K562 (cell line): ENCODE measurements around the gene LPXN. TPM values are rescaled to one million over a fixed set of nuclear protein-coding genes. Genes with fewer than 3 reads are reported as not detected.

Experiments
- CBX3 ChIP-seq, 2 experiments: IDR thresholded peaks; 1 replicate in 1 of 2; 2 replicates in 1 of 2; pipeline ENCODE4 v1.6.1; 2012; ENCODE audit warnings: inconsistent platforms in 2 of 2, low read length in 2 of 2, borderline replicate concordance in 1 of 2, control low read depth in 1 of 2
- KHSRP ChIP-seq: fragments of 450-650 bp; IDR thresholded peaks from 2 replicates; pipeline ENCODE4 v1.6.1; 2017
- KLF16 ChIP-seq: IDR thresholded peaks from 2 replicates; pipeline ENCODE4 v1.6.1; 2016; ENCODE audit warnings: antibody characterized with exemption
- NCOA2 ChIP-seq, 2 experiments: fragments of 450-650 bp; IDR thresholded peaks; 2 replicates each; pipeline ENCODE4 v1.6.1; 2018; ENCODE audit warnings: mild to moderate bottlenecking in 2 of 2, moderate library complexity in 1 of 2; ENCODE audit not compliant: partially characterized antibody in 2 of 2
- NEUROD1 ChIP-seq: fragments of 150-350 bp; IDR thresholded peaks from 2 replicates; pipeline ENCODE4 v1.6.1; 2014; ENCODE audit warnings: borderline replicate concordance, low read length, low read depth; ENCODE audit not compliant: partially characterized antibody
- PPARD ChIP-seq: fragments of 250-450 bp; sonication (Bioruptor Pico); IDR thresholded peaks from 2 replicates; pipeline ENCODE4 v1.8.0; 2022; ENCODE audit warnings: inconsistent platforms, mild to moderate bottlenecking, moderate library complexity
- RBM34 ChIP-seq: fragments of 200-400 bp; formaldehyde crosslinking; IDR thresholded peaks from 2 replicates; pipeline ENCODE4 v1.6.1; 2018; ENCODE audit warnings: low read length, borderline replicate concordance; ENCODE audit not compliant: insufficient read depth
- RBM39 ChIP-seq: fragments of 200-400 bp; formaldehyde crosslinking; optimal IDR thresholded peaks from 2 replicates; pipeline ENCODE3; 2018; ENCODE audit warnings: low read depth, low read length
- TAF9B ChIP-seq: fragments of 450-650 bp; IDR thresholded peaks from 2 replicates; pipeline ENCODE4 v1.6.1; 2018; ENCODE audit warnings: mild to moderate bottlenecking; ENCODE audit not compliant: partially characterized antibody
- TARDBP ChIP-seq: fragments of 450-650 bp; IDR thresholded peaks from 2 replicates; pipeline ENCODE4 v1.6.1; 2016
- ZNF274 ChIP-seq: IDR thresholded peaks from 2 replicates; pipeline ENCODE4 v1.6.1; 2011; ENCODE audit warnings: low read depth, mild to moderate bottlenecking, low read length, moderate library complexity, borderline replicate concordance
- polyA plus RNA-seq, 8 experiments: library from polyadenylated mRNA; depleted of rRNA in 4 of 8; stranded (reverse) in 5 of 8; unstranded in 3 of 8; fragments of >200 nt; fragmentation: Nextera tagmentation in 2 of 8; fragmentation: Illumina TruSeq in 1 of 8; extraction: Ambion mirVana in 2 of 8; extraction: Trizol in 1 of 8; gene quantifications; 2 replicates each; pipeline versions ENCODE4 v1.2.1 to v1.2.3, GENCODE V29; 2011 to 2014; ENCODE audit warnings: inconsistent platforms in 1 of 8, missing spikeins in 1 of 8
- total RNA-seq, 7 experiments: library from RNA; depleted of rRNA in 6 of 7; stranded (reverse); fragments of >200 nt in 6 of 7; fragmentation: Illumina TruSeq in 2 of 7; extraction: Trizol in 2 of 7; gene quantifications; 2 replicates each; pipeline versions ENCODE4 v1.2.1 to v1.2.3, GENCODE V29; 2011 to 2021; ENCODE audit warnings: low replicate concordance in 1 of 7
- TF ChIP-seq, protein P1 (sequence below): fragments of 450-650 bp; IDR thresholded peaks from 2 replicates; pipeline ENCODE4 v1.7.0; 2016; ENCODE audit warnings: borderline replicate concordance
- TF ChIP-seq, protein P2 (sequence below): conservative IDR thresholded peaks from 2 replicates; pipeline ENCODE4 v1.6.1; 2011; ENCODE audit warnings: low read depth, mild to moderate bottlenecking, low read length; ENCODE audit not compliant: control insufficient read depth
- TF ChIP-seq, protein P3 (sequence below): fragments of 450-650 bp; IDR thresholded peaks from 2 replicates; pipeline ENCODE4 v1.7.1; 2018; ENCODE audit warnings: mild to moderate bottlenecking, low read depth; ENCODE audit not compliant: partially characterized antibody
- TF ChIP-seq, protein P4 (sequence below): fragments of 150-350 bp; conservative IDR thresholded peaks from 2 replicates; pipeline ENCODE4 v1.6.1; 2014; ENCODE audit warnings: low read length
- TF ChIP-seq, protein P5 (sequence below), 2 experiments: fragments of 450-650 bp in 1 of 2; sonication (generic) in 1 of 2; formaldehyde crosslinking; conservative IDR thresholded peaks; 2 replicates each; pipeline versions ENCODE4 v1.4.0 to v1.8.1; 2020 to 2022; ENCODE audit warnings: mild to moderate bottlenecking in 1 of 2, missing genetic modification reagents in 1 of 2

LPXN gene
- total and polyA plus RNA-seq, 9 of the 15 experiments (the other 6 are each of a cell fraction or from before 2014, with no cell fraction given), result 0.73 to 3.1 (median 2.0) TPM

DNA sequence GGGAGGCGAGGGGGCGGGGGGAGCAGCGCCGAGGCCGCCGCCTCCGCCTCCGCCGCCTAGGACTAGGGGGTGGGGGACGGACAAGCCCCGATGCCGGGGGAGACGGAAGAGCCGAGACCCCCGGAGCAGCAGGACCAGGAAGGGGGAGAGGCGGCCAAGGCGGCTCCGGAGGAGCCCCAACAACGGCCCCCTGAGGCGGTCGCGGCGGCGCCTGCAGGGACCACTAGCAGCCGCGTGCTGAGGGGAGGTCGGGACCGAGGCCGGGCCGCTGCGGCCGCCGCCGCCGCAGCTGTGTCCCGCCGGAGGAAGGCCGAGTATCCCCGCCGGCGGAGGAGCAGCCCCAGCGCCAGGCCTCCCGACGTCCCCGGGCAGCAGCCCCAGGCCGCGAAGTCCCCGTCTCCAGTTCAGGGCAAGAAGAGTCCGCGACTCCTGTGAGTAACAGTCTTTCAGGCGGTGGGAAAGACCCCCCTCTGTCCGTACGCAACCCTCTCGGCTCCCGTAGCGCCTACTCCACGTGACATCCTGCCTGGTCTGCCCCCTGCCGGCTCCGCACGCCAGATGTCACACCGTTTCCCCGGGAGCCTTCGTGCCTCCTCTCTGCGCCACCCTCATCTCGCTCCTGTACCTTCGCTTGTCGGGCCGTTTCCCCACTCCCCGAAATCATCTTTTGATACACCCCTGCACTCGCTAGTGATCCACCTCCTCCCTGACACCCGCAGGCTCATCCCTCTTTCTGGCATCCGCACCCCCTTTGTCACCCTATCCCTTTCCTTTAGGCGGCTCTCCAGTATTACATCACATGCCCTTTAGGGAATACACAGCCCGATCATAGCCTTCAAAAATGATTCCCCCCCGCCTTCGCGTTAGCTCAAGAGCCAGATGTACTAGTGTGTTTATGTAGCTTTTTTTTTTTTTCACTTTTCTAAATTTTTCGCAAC, 3.8 kb upstream of the LPXN start (continued):
- TF ChIP-seq, protein P1, sequence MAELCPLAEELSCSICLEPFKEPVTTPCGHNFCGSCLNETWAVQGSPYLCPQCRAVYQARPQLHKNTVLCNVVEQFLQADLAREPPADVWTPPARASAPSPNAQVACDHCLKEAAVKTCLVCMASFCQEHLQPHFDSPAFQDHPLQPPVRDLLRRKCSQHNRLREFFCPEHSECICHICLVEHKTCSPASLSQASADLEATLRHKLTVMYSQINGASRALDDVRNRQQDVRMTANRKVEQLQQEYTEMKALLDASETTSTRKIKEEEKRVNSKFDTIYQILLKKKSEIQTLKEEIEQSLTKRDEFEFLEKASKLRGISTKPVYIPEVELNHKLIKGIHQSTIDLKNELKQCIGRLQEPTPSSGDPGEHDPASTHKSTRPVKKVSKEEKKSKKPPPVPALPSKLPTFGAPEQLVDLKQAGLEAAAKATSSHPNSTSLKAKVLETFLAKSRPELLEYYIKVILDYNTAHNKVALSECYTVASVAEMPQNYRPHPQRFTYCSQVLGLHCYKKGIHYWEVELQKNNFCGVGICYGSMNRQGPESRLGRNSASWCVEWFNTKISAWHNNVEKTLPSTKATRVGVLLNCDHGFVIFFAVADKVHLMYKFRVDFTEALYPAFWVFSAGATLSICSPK, result peak; percentile 87; the same call in 1 of the 2 replicates
- TF ChIP-seq, protein P2, sequence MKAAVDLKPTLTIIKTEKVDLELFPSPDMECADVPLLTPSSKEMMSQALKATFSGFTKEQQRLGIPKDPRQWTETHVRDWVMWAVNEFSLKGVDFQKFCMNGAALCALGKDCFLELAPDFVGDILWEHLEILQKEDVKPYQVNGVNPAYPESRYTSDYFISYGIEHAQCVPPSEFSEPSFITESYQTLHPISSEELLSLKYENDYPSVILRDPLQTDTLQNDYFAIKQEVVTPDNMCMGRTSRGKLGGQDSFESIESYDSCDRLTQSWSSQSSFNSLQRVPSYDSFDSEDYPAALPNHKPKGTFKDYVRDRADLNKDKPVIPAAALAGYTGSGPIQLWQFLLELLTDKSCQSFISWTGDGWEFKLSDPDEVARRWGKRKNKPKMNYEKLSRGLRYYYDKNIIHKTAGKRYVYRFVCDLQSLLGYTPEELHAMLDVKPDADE, result peak; percentile 84; the same call in 1 of the 2 replicates
- TF ChIP-seq PPARD (no peak), KHSRP (peak; percentile 37; the same call in 1 of the 2 replicates), NCOA2 (IDR thresholded peaks at IDR 0.05; ENCODE audit: partially characterized antibody in 2 of 2) (no peak), NEUROD1 (peak; percentile 92), TARDBP (peak; percentile 56; the same call in 1 of the 2 replicates), RBM39 (no peak), RBM34 (no peak), ZNF274 (no peak), TAF9B (peak; percentile 87), CBX3 (IDR thresholded peaks at IDR 0.05; ENCODE audit: borderline replicate concordance in 1 of 2, low read length in 2 of 2) (peak in 1 of 2 experiments; percentile 81; a peak in 1 of 3 replicates), KLF16 (peak; percentile 80)
- TF ChIP-seq, protein P3, sequence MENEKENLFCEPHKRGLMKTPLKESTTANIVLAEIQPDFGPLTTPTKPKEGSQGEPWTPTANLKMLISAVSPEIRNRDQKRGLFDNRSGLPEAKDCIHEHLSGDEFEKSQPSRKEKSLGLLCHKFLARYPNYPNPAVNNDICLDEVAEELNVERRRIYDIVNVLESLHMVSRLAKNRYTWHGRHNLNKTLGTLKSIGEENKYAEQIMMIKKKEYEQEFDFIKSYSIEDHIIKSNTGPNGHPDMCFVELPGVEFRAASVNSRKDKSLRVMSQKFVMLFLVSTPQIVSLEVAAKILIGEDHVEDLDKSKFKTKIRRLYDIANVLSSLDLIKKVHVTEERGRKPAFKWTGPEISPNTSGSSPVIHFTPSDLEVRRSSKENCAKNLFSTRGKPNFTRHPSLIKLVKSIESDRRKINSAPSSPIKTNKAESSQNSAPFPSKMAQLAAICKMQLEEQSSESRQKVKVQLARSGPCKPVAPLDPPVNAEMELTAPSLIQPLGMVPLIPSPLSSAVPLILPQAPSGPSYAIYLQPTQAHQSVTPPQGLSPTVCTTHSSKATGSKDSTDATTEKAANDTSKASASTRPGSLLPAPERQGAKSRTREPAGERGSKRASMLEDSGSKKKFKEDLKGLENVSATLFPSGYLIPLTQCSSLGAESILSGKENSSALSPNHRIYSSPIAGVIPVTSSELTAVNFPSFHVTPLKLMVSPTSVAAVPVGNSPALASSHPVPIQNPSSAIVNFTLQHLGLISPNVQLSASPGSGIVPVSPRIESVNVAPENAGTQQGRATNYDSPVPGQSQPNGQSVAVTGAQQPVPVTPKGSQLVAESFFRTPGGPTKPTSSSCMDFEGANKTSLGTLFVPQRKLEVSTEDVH, result peak; percentile 80
- TF ChIP-seq, protein P4, sequence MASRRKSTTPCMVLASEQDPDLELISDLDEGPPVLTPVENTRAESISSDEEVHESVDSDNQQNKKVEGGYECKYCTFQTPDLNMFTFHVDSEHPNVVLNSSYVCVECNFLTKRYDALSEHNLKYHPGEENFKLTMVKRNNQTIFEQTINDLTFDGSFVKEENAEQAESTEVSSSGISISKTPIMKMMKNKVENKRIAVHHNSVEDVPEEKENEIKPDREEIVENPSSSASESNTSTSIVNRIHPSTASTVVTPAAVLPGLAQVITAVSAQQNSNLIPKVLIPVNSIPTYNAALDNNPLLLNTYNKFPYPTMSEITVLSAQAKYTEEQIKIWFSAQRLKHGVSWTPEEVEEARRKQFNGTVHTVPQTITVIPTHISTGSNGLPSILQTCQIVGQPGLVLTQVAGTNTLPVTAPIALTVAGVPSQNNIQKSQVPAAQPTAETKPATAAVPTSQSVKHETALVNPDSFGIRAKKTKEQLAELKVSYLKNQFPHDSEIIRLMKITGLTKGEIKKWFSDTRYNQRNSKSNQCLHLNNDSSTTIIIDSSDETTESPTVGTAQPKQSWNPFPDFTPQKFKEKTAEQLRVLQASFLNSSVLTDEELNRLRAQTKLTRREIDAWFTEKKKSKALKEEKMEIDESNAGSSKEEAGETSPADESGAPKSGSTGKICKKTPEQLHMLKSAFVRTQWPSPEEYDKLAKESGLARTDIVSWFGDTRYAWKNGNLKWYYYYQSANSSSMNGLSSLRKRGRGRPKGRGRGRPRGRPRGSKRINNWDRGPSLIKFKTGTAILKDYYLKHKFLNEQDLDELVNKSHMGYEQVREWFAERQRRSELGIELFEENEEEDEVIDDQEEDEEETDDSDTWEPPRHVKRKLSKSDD, result 0 out of 2 replicates have a peak, but pooled peaks have one; percentile 21
- TF ChIP-seq, protein P5, sequence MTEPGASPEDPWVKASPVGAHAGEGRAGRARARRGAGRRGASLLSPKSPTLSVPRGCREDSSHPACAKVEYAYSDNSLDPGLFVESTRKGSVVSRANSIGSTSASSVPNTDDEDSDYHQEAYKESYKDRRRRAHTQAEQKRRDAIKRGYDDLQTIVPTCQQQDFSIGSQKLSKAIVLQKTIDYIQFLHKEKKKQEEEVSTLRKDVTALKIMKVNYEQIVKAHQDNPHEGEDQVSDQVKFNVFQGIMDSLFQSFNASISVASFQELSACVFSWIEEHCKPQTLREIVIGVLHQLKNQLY (CRISPR knock-in tag; conservative IDR thresholded peaks at IDR 0.05), result no peak
